ENCODE measurements around the gene RBM43. TPM values are rescaled to one million over a fixed set of nuclear protein-coding genes. Genes with fewer than 3 reads are reported as not detected.

The RBM43 gene
- total RNA-seq, 1 experiment from 2014 or later = 4.9 TPM

- in situ Hi-C loops (cut with HindIII; ENCODE audit: low pct_unique_long_range_greater_than_20kb, low sequenced_read_pairs) = no loop called here
Observed at GRCh38 chr2:151277067-151277466, 15.4 kb upstream of the RBM43 start.

DNA sequence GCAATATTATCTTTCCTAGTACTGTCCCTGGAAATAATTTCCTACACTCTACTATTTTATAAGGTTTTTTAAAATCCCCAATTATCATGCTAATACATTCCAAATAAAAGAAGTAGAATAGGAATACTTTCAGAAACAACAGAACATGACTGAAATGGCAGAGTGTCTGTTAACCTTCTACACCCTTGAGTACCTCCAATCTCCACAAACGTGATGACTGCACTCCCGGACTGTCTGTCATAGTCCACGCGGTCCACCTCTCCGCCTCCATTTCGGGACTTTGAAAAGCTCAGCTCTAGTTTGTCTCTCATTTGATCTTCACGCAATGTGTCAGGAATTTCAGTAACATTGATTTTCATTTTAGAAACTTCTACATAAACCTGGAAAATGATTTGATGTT lies 13.6 kb upstream of the RBM43 start:
- DNase-seq (ENCODE audit: low read depth, low spot score) = no peak
- in situ Hi-C loops (cut with HindIII; ENCODE audit: low pct_unique_long_range_greater_than_20kb, low sequenced_read_pairs) = no loop called here

More at GRCh38 chr2:151277067-151277466, 15.4 kb upstream of the RBM43 start:
- DNase-seq (ENCODE audit: low read depth, low spot score) = no peak

GRCh38 chr2:151271824-151272223 lies 10.2 kb upstream of the RBM43 start:
- in situ Hi-C loops (cut with HindIII; ENCODE audit: low pct_unique_long_range_greater_than_20kb, low sequenced_read_pairs) = no loop called here
- DNase-seq (ENCODE audit: low read depth, low spot score) = peak; percentile 71

DNA sequence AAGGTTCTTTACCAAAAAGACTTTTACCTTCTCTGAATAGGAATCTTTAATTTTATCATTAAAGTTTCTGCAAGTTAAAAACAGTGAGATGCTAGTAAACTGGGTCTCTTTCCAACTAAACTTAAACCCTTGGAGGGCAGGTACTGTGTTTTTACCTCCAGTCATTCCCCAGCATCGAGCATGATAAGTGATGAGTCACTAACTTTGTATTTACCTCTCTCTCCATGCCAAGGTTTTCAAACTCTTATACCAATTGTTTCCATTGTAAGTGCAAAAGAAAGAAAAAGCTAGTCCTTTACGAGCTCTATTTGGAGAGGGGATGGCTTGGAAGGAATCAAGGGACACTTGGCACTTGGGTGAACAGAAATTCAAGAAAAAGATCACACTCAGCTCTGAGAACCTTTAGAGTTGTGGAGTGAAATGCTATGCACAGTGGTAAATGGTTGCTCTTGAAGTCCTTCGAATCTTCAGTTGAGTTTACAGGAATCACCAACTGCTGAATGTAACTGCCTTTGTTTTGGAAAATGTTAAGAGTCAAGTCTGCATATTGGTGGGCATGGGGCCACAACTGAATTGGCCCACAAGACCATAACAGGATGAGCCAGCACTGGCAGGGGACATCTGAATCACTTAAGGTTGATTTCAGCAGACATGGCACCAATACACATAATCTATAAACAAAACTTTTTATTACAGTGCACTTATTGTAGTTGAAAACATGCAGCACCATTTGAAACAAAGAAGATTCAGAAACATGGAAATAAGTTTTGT lies 8.3 kb upstream of the RBM43 start:
- in situ Hi-C loops (cut with HindIII; ENCODE audit: low pct_unique_long_range_greater_than_20kb, low sequenced_read_pairs) = no loop called here
- no peak for DNase-seq (ENCODE audit: low read depth, low spot score)

- in situ Hi-C loops (cut with HindIII; ENCODE audit: low pct_unique_long_range_greater_than_20kb, low sequenced_read_pairs) = no loop called here
- DNase-seq (ENCODE audit: low read depth, low spot score) = no peak
Observed at GRCh38 chr2:151268085-151268484, 6.4 kb upstream of the RBM43 start.

DNA sequence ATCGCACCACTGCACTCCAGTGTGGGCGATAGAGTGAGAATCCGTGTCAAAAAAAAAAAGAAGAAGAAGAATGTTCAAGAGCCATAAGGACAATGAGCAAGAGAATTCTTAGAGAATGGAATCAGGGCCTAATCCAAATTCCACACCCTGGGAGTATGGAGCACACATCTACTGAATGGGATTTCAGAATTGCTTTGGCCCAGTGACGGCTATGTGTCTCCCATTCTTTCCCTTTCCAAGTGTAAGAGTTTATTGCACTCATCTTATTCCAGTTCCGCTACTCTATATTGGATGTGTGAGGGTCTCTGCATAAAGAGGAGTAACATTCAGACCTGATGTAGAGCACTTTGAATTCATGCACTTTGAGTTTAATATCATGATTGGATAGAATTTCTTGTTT lies 5.9 kb upstream of the RBM43 start:
- DNase-seq (ENCODE audit: low read depth, low spot score) = no peak
- in situ Hi-C loops (cut with HindIII; ENCODE audit: low pct_unique_long_range_greater_than_20kb, low sequenced_read_pairs) = no loop called here

DNA sequence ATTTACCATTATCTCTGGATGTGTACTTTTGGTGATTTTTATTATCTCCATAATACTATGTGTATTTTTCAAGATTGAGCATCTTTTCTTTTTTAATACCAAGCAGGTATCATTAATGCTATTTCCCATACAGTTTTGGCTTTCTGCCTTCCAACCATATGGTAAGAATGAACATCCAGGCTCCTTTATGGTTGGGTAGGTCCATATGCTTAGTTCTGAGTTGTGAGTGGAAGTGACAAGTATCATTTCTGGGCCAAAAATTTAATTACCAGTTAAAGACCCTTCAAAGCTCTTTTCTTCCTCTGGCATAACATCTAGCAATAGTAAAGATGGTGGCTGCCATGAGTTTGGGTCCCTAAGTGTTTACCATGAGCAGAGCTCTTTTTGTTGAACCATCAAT lies 4.3 kb upstream of the RBM43 start:
- in situ Hi-C loops (cut with HindIII; ENCODE audit: low pct_unique_long_range_greater_than_20kb, low sequenced_read_pairs) = no loop called here
- DNase-seq (ENCODE audit: low read depth, low spot score) = no peak

GRCh38 chr2:151264157-151264825 lies 2.6 kb upstream of the RBM43 start:
- DNase-seq (ENCODE audit: low read depth, low spot score) = peak; percentile 45
- in situ Hi-C loops (cut with HindIII; ENCODE audit: low pct_unique_long_range_greater_than_20kb, low sequenced_read_pairs) = no loop called here

DNA sequence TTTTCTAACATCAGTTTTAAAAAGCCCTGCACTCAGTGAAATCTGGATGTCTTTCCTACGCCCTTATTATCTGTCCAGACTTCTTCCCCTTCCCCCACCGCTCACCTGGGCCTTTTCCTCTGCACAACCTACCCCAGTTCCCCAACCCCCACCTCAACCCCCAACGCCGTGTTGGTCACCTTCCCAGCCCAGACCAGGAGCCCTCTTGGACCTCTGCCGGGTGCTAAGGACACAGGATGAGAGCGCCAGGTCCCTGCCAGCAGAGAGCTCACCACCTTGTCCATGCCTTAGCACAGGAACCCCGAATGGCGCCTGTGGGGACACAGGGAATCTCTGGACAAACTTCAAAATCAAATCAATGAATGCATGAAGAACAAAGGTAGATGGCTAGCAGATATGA lies 966 bp upstream of the RBM43 start:
- no peak for DNase-seq (ENCODE audit: low read depth, low spot score)
- in situ Hi-C loops (cut with HindIII; ENCODE audit: low pct_unique_long_range_greater_than_20kb, low sequenced_read_pairs) = no loop called here

DNA sequence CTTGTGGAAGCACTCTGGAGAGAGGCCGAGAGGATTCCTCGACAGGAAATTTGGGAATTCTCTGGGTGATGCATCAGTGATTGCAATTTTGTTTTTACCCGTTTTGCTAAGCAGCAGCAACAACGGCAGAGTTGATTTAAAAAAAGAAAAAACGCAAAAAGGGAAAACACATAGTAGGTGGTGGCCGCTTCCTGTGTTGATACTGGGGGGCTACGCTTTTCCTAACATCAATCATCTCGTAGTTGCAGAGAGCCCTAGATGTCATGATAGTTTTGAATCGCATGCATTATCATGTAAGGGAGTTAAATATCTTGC lies 271 bp upstream of the RBM43 start:
- no peak for DNase-seq (ENCODE audit: low read depth, low spot score)
- in situ Hi-C loops (cut with HindIII; ENCODE audit: low pct_unique_long_range_greater_than_20kb, low sequenced_read_pairs) = no loop called here

GRCh38 chr2:151260573-151261230 lies 961 bp downstream of the RBM43 start:
- in situ Hi-C loops (cut with HindIII; ENCODE audit: low pct_unique_long_range_greater_than_20kb, low sequenced_read_pairs) = no loop called here
- DNase-seq (ENCODE audit: low read depth, low spot score) = peak; percentile 2

- in situ Hi-C loops (cut with HindIII; ENCODE audit: low pct_unique_long_range_greater_than_20kb, low sequenced_read_pairs) = no loop called here
Observed at GRCh38 chr2:151258121-151258520, 3.5 kb downstream of the RBM43 start.

GRCh38 chr2:151252646-151253045 lies 9.0 kb downstream of the RBM43 start:
- in situ Hi-C loops (cut with HindIII; ENCODE audit: low pct_unique_long_range_greater_than_20kb, low sequenced_read_pairs) = no loop called here
- DNase-seq (ENCODE audit: low read depth, low spot score) = no peak

More at GRCh38 chr2:151258121-151258520, 3.5 kb downstream of the RBM43 start:
- no peak for DNase-seq (ENCODE audit: low read depth, low spot score)

DNA sequence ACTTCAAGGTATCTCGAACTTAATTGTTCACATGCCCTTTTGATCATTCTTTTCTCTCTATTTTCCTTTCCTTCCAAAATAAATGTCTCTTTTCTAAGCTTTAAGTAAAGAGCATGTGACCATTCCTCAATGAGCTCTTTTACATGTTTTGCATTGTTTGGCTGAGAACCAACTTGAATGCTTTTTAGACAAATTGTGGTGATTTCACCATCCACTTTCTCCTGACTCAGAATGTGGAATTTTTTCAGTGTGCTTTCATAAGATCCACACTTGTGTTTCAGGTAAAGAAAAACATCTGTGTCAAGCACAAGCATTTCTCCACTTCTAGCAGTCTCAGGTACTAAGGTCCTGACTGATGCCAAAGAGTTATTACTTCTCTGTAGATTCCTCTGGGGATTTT lies 10.7 kb downstream of the RBM43 start:
- DNase-seq (ENCODE audit: low read depth, low spot score) = peak; percentile 2

DNA sequence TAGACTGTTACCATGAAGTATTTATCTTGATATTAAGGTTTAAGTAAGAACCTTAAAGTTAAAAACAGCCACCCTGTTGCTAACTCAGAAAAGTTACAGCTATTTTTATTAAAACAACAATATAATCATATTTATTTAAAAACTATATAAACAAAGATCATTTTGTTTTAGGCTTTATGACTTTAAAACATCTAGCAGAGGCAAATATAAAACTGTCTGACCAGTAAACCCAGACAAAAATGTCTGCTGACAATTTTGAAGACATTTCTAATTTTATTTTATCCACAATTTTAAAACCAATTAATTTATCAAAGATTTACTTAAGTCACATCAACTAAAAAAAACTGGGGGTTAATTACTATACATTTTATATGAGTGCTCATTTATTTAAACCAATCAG lies 14.2 kb downstream of the RBM43 start:
- in situ Hi-C loops (cut with HindIII; ENCODE audit: low pct_unique_long_range_greater_than_20kb, low sequenced_read_pairs) = no loop called here
- DNase-seq (ENCODE audit: low read depth, low spot score) = no peak

More for the DNA sequence above, 10.7 kb downstream of the RBM43 start:
- in situ Hi-C loops (cut with HindIII; ENCODE audit: low pct_unique_long_range_greater_than_20kb, low sequenced_read_pairs) = no loop called here

GRCh38 chr2:151246152-151246551 lies 15.5 kb downstream of the RBM43 start:
- DNase-seq (ENCODE audit: low read depth, low spot score) = no peak
- in situ Hi-C loops (cut with HindIII; ENCODE audit: low pct_unique_long_range_greater_than_20kb, low sequenced_read_pairs) = no loop called here

- no peak for DNase-seq (ENCODE audit: low read depth, low spot score)
- in situ Hi-C loops (cut with HindIII; ENCODE audit: low pct_unique_long_range_greater_than_20kb, low sequenced_read_pairs) = no loop called here
Observed at GRCh38 chr2:151243468-151243867, 18.2 kb downstream of the RBM43 start.

GRCh38 chr2:151241224-151241623 lies 20.4 kb downstream of the RBM43 start:
- in situ Hi-C loops (cut with HindIII; ENCODE audit: low pct_unique_long_range_greater_than_20kb, low sequenced_read_pairs) = no loop called here
- no peak for DNase-seq (ENCODE audit: low read depth, low spot score)

DNA sequence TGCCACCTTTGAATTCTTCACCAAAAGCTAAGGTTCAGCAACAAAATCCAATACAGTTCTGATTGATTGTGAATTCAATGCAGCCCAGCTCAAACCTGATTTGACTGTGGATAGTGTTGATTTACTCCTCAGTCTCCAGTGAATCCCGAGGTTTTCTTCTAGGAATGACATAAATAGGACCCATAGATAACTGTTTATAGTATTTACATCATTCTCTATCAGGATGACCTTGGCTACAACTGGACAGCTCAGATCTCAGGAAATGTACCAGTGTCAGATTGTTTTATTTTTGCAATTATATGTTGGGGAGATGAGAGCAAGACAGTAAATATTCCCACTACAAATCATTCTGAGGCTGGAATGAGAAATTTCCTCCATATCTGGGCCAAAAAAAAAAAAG lies 21.2 kb downstream of the RBM43 start:
- in situ Hi-C loops (cut with HindIII; ENCODE audit: low pct_unique_long_range_greater_than_20kb, low sequenced_read_pairs) = no loop called here

More for the DNA sequence above, 21.2 kb downstream of the RBM43 start:
- no peak for DNase-seq (ENCODE audit: low read depth, low spot score)

All from SK-MEL-5 (cell line).